ENCODE results near the gene MAP1LC3B. TPM values are rescaled to one million over a fixed set of nuclear protein-coding genes. Genes with fewer than 3 reads are reported as not detected.

The MAP1LC3B gene
- total RNA-seq, 1 experiment from 2014 or later = 74.7 TPM

- no TSS peak for BruUV-seq (replicated peaks)
- Histone ChIP-seq H3K4me3 (ENCODE audit: low read depth, low read length, poor library complexity, severe bottlenecking) (no peak overlapping the region), H3K27me3 (replicated peaks; ENCODE audit: insufficient read depth, low read depth, low read length, poor library complexity) (no peaks in the 10 kb centered on the region), H3K27ac (ENCODE audit: low read depth, low read length, poor library complexity, severe bottlenecking) (no peak overlapping the region), H3K4me1 (ENCODE audit: insufficient read depth, low read length, poor library complexity, severe bottlenecking) (no peaks in the 10 kb centered on the region), H3K9me3 (ENCODE audit: low read depth, low read length, poor library complexity, severe bottlenecking) (no peaks in the 10 kb centered on the region), H3K36me3 (ENCODE audit: insufficient read depth, low read length, poor library complexity, severe bottlenecking) (peaks cover 59% of the 10 kb centered on the region)
- intact Hi-C loops (cut with micrococcal nuclease; ENCODE audit: unreplicated experiment) = loop anchor here (10.0 kb wide), 1 partner anchor 132 kb away; no protein-coding TSS in a partner anchor
- CTCF ChIA-PET = no interaction called here
- POLR2A ChIA-PET (ENCODE audit: low non-redundant PET) = no interaction called here
- no peak for TF ChIP-seq EZH2 (IDR thresholded peaks at IDR 0.05; ENCODE audit: borderline replicate concordance, low read depth, low read length, poor library complexity, severe bottlenecking)
- TF ChIP-seq CTCF (conservative IDR thresholded peaks at IDR 0.05; ENCODE audit: low read depth, low read length) = no peak
- DNase-seq (ENCODE audit: low spot score) = no peak
These were observed 20.3 kb downstream of the MAP1LC3B start for GRCh38 chr16:87412371-87412995.

DNA sequence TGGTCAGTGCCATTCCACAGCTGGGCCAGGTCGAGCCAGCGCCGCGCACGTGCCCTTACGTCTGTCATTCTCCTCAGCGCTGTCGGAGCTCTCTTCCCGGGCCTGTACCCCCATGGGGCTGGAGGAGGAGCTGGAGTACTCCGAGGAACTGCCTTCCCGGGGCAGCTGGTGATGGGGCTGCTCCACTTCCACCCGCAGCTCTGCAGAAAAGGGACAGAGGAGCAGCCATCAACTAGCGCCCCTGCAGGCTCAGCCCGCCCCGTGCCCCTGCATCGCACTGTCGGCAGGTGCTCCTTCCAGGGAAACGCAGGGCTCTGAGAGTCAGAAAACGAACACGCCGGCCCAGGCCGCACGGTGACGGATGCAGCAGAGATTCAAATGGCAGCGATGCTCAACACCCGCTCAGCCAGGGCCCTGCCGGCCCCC is 20.9 kb downstream of the MAP1LC3B start:
- no TSS peak for BruUV-seq (replicated peaks)
- Histone ChIP-seq H3K4me1 (ENCODE audit: insufficient read depth, low read length, poor library complexity, severe bottlenecking) (no peaks in the 10 kb centered on the region), H3K4me3 (ENCODE audit: low read depth, low read length, poor library complexity, severe bottlenecking) (no peak overlapping the region), H3K27ac (ENCODE audit: low read depth, low read length, poor library complexity, severe bottlenecking) (no peak overlapping the region), H3K36me3 (ENCODE audit: insufficient read depth, low read length, poor library complexity, severe bottlenecking) (peaks cover 53% of the 10 kb centered on the region), H3K9me3 (ENCODE audit: low read depth, low read length, poor library complexity, severe bottlenecking) (no peaks in the 10 kb centered on the region), H3K27me3 (replicated peaks; ENCODE audit: insufficient read depth, low read depth, low read length, poor library complexity) (no peaks in the 10 kb centered on the region)
- no peak for TF ChIP-seq EZH2 (IDR thresholded peaks at IDR 0.05; ENCODE audit: borderline replicate concordance, low read depth, low read length, poor library complexity, severe bottlenecking)
- no peak for TF ChIP-seq CTCF (conservative IDR thresholded peaks at IDR 0.05; ENCODE audit: low read depth, low read length)
- DNase-seq (ENCODE audit: low spot score) = no peak
- intact Hi-C loops (cut with micrococcal nuclease; ENCODE audit: unreplicated experiment) = loop anchor here (10.0 kb wide), 1 partner anchor 132 kb away; no protein-coding TSS in a partner anchor
- ChIA-PET POLR2A (ENCODE audit: low non-redundant PET) (no interaction called here), CTCF (no interaction called here)

DNA sequence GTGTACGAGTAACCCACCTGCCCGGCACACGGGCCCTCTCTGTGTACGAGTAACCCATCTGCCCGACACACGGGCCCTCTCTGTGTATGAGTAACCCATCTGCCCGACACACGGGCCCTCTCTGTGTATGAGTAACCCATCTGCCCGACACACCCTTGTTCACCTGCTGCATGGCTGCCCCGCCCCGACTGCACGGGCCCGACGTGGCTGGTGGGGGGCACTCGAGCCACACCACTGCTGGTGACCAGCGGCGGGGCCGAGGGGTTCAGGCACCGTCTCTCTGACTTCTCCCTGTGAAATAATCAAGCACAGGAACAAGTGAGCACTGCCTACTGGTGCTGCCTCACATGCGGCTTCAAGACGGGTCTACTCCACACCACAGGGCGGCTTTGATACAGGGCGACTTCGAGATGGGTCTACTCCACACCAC is 22.1 kb downstream of the MAP1LC3B start:
- TF ChIP-seq EZH2 (IDR thresholded peaks at IDR 0.05; ENCODE audit: borderline replicate concordance, low read depth, low read length, poor library complexity, severe bottlenecking) (no peak), CTCF (conservative IDR thresholded peaks at IDR 0.05; ENCODE audit: low read depth, low read length) (no peak)
- no peak for DNase-seq (ENCODE audit: low spot score)
- Histone ChIP-seq H3K9me3 (ENCODE audit: low read depth, low read length, poor library complexity, severe bottlenecking) (no peaks in the 10 kb centered on the region), H3K27ac (ENCODE audit: low read depth, low read length, poor library complexity, severe bottlenecking) (no peak overlapping the region), H3K4me1 (ENCODE audit: insufficient read depth, low read length, poor library complexity, severe bottlenecking) (no peaks in the 10 kb centered on the region), H3K27me3 (replicated peaks; ENCODE audit: insufficient read depth, low read depth, low read length, poor library complexity) (no peaks in the 10 kb centered on the region), H3K4me3 (ENCODE audit: low read depth, low read length, poor library complexity, severe bottlenecking) (no peak overlapping the region), H3K36me3 (ENCODE audit: insufficient read depth, low read length, poor library complexity, severe bottlenecking) (peaks cover 49% of the 10 kb centered on the region)
- intact Hi-C loops (cut with micrococcal nuclease; ENCODE audit: unreplicated experiment) = loop anchor here (10.0 kb wide), 1 partner anchor 131 kb away; no protein-coding TSS in a partner anchor
- POLR2A ChIA-PET (ENCODE audit: low non-redundant PET) = no interaction called here
- CTCF ChIA-PET = no interaction called here
- no TSS peak for BruUV-seq (replicated peaks)

Measured in A673 (cell line).